ENCODE results near the gene TIMM44. TPM values are rescaled to one million over a fixed set of nuclear protein-coding genes. Genes with fewer than 3 reads are reported as not detected.

The TIMM44 gene
- total and polyA plus RNA-seq, 11 donors = 55.9 to 140 (median 72.9) TPM

GRCh38 chr19:7965921-7966665, 22.6 kb upstream of the TIMM44 start:
- WGBS, 4 donors = 89 to 93% (median 91%) methylated on average over 12 of the region's 12 CpGs
- Histone ChIP-seq H3K27me3 (no peaks in the 10 kb centered on the region), H3K4me3 (no peak overlapping the region), H3K27ac (no peak overlapping the region), H3K4me1 (peaks cover 0 to 2% (median 0%) of the 10 kb centered on the region in 12 donors), H3K9me3 (no peaks in the 10 kb centered on the region), H3K36me3 (peaks cover 0 to 92% (median 74%) of the 10 kb centered on the region in 9 donors)
- TF ChIP-seq POLR2A (IDR thresholded peaks at IDR 0.05) (no peak), CTCF (IDR thresholded peaks at IDR 0.05) (no peak)
- no peak for ATAC-seq
- DNase-seq = peak in 1 of 5 donors; percentile 38
- intact Hi-C loops (cut with DNase I) = loop anchor here in 2 of 10 donors (5.0 to 10.0 kb wide), 2 partner anchors 36 to 179 kb away; partner anchors contain the start of gene FBN3 (in 1 of the 2)

- no peaks in the 10 kb centered on the region for H3K27me3 ChIP-seq
- WGBS, 4 donors = 86 to 89% (median 88%) methylated on average over 12 of the region's 12 CpGs
- ATAC-seq = no peak
- no peak for TF ChIP-seq CTCF (IDR thresholded peaks at IDR 0.05)
- TF ChIP-seq POLR2A (IDR thresholded peaks at IDR 0.05) = no peak
- peaks cover 0 to 98% (median 82%) of the 10 kb centered on the region in 9 donors for H3K36me3 ChIP-seq
- no peaks in the 10 kb centered on the region for H3K9me3 ChIP-seq
- intact Hi-C loops (cut with DNase I) = loop anchor here in 2 of 10 donors (5.0 to 10.0 kb wide), 2 partner anchors 37 to 179 kb away; partner anchors contain the start of gene FBN3 (in 1 of the 2)
- no peaks in the 10 kb centered on the region for H3K4me1 ChIP-seq
- peak in 1 of 5 donors; percentile 20 for DNase-seq
- no peak overlapping the region for H3K4me3 ChIP-seq
- H3K27ac ChIP-seq = no peak overlapping the region
These were observed 21.9 kb upstream of the TIMM44 start for GRCh38 chr19:7965259-7965841.

GRCh38 chr19:7963566-7963965, 20.1 kb upstream of the TIMM44 start:
- ATAC-seq (no peak), DNase-seq (peak in 2 of 5 donors; percentile 18 to 34)
- Histone ChIP-seq H3K4me3 (no peak overlapping the region), H3K9me3 (no peaks in the 10 kb centered on the region), H3K36me3 (peaks cover 0 to 89% (median 84%) of the 10 kb centered on the region in 9 donors), H3K27ac (no peak overlapping the region), H3K27me3 (no peaks in the 10 kb centered on the region), H3K4me1 (no peaks in the 10 kb centered on the region)
- TF ChIP-seq POLR2A (IDR thresholded peaks at IDR 0.05) (no peak), CTCF (IDR thresholded peaks at IDR 0.05) (no peak)
- 88 to 95% (median 92%) methylated on average over 24 to 25 of the region's 25 CpGs for WGBS, 4 donors
- intact Hi-C loops (cut with DNase I) = loop anchor here in 1 of 10 donors (10.0 kb wide), 1 partner anchor 181 kb away; the partner anchor contains the start of gene FBN3

GRCh38 chr19:7962644-7963268, 19.3 kb upstream of the TIMM44 start:
- DNase-seq = no peak
- ATAC-seq = no peak
- Histone ChIP-seq H3K4me3 (no peak overlapping the region), H3K27ac (no peak overlapping the region), H3K9me3 (no peaks in the 10 kb centered on the region), H3K27me3 (no peaks in the 10 kb centered on the region), H3K36me3 (peaks cover 0 to 90% (median 78%) of the 10 kb centered on the region in 9 donors), H3K4me1 (no peaks in the 10 kb centered on the region)
- 89 to 92% (median 90%) methylated on average over 22 of the region's 22 CpGs for WGBS, 4 donors
- TF ChIP-seq POLR2A (IDR thresholded peaks at IDR 0.05) (no peak), CTCF (IDR thresholded peaks at IDR 0.05) (no peak)
- intact Hi-C loops (cut with DNase I) = loop anchor here in 1 of 10 donors (10.0 kb wide), 1 partner anchor 182 kb away; the partner anchor contains the start of gene FBN3
